ENCODE results near the gene S100A3.

- no peak for TF ChIP-seq CTCF (IDR thresholded peaks at IDR 0.05)
- TF ChIP-seq TP53 (CRISPR knock-in tag; IDR thresholded peaks at IDR 0.05), result no peak
- TF ChIP-seq CBX8 (IDR thresholded peaks at IDR 0.05), result no peak
- TF ChIP-seq REST (IDR thresholded peaks at IDR 0.05), result no peak
- TF ChIP-seq, protein P1, sequence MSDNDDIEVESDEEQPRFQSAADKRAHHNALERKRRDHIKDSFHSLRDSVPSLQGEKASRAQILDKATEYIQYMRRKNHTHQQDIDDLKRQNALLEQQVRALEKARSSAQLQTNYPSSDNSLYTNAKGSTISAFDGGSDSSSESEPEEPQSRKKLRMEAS (IDR thresholded peaks at IDR 0.05), result no peak
- no peak for TF ChIP-seq POLR2A (IDR thresholded peaks at IDR 0.05; ENCODE audit: low read length)
- no peak for TF ChIP-seq NPAS2 (CRISPR knock-in tag; IDR thresholded peaks at IDR 0.05; ENCODE audit: borderline replicate concordance)
- TF ChIP-seq CBX2 (IDR thresholded peaks at IDR 0.05; ENCODE audit: borderline replicate concordance, low read depth), result no peak
- TF ChIP-seq, protein P2, sequence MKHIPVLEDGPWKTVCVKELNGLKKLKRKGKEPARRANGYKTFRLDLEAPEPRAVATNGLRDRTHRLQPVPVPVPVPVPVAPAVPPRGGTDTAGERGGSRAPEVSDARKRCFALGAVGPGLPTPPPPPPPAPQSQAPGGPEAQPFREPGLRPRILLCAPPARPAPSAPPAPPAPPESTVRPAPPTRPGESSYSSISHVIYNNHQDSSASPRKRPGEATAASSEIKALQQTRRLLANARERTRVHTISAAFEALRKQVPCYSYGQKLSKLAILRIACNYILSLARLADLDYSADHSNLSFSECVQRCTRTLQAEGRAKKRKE (CRISPR knock-in tag; IDR thresholded peaks at IDR 0.05; ENCODE audit: low read depth), result no peak
- TF ChIP-seq, protein P3, sequence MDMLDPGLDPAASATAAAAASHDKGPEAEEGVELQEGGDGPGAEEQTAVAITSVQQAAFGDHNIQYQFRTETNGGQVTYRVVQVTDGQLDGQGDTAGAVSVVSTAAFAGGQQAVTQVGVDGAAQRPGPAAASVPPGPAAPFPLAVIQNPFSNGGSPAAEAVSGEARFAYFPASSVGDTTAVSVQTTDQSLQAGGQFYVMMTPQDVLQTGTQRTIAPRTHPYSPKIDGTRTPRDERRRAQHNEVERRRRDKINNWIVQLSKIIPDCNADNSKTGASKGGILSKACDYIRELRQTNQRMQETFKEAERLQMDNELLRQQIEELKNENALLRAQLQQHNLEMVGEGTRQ (IDR thresholded peaks at IDR 0.05), result no peak
- TF ChIP-seq NFE2L2 (conservative IDR thresholded peaks at IDR 0.05; ENCODE audit: low read length), result no peak
Measured at GRCh38 chr1:153527683-153528040, 21.4 kb downstream of the S100A3 start.

Data from A549 (cell line).